NCI-H774 (cell line): ENCODE results near the gene RRM2.
"Not testable (repeated sequence)": the region's sequence is repeated elsewhere in the genome, so short reads cannot be mapped to it uniquely, and the experiment has no call there.

ENCODE experiments used
- DNase-seq: peaks from one replicate; lab custom pipeline; 2025; lab: John Stamatoyannopoulos, UW

The RRM2 gene

DNA sequence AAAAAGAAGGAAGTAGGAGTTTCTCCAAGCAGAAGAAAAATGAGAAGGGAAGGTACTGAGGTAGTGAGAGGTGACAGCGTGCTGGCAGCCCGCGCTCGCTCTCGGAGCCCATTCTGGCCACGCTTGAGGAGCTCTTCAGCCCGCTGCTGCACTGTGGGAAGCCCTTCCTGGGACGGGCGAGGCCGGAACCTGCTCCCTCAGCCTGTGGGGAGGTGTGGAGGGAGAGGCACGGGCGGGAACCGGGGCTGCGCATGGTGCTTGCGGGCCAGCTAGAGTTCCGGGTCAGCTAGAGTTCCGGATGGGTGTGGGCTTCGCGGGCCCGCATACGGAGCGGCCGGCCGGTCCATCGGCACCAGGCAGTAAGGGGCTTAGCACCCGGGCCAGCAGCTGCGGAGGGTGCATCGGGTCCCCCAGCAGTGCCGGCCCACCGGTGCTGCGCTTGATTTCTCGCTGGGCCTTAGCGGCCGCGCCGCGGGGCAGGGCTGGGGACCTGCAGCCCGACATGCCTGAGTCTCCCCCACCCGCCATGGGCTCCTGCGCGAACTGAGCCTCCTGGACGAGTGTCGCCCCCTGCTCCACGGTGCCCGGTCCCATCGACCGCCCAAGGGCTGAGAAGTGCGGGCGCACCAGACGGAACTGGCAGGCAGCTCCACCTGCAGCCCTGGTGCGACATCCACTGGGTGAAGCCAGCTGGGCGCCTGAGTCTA lies 31.2 kb upstream of the RRM2 start:
- no peak for DNase-seq

DNA sequence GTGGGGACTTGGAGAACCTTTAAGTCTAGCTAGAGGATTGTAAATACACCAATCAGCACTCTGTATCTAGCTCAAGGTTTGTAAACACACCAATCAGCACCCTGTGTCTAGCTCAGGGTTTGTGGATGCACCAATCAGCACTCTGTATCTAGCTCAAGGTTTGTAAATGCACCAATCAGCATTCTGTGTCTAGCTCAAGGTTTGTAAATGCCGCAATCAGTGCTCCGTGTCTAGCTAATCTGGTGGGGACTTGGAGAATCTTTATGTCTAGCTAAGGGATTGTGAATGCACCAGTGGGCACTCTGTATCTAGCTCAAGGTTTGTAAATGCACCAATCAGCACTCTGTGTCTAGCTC lies 30.7 kb upstream of the RRM2 start:
- not testable (repeated sequence) for DNase-seq

DNA sequence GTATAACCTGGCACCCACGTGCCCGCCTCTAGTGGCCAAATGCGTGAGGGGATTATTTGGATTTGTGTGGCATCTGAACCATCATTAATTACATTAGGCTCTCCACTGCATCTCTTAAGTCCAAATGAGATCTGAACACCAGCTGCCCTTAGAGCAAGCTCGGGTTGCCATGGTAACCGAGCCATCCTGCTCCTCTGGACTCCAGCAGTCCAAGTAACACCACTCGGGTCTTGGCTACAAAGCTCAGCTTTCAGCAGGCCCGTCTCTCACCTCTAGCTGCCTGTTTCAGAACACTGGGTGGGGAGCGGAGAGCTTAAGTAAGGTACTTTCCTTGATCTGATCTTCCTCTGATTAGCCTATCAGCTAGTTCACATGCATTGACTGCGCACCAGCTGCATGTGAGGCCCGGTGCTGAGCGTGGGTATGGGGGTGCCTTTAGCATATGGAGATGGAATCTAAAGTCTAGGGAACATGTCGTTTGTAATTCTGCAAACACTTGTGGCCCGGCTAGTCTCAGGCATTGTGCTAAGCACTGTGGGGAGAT lies 28.2 kb upstream of the RRM2 start:
- no peak for DNase-seq

GRCh38 chr2:10095175-10095574 lies 27.4 kb upstream of the RRM2 start:
- DNase-seq = no peak

DNA sequence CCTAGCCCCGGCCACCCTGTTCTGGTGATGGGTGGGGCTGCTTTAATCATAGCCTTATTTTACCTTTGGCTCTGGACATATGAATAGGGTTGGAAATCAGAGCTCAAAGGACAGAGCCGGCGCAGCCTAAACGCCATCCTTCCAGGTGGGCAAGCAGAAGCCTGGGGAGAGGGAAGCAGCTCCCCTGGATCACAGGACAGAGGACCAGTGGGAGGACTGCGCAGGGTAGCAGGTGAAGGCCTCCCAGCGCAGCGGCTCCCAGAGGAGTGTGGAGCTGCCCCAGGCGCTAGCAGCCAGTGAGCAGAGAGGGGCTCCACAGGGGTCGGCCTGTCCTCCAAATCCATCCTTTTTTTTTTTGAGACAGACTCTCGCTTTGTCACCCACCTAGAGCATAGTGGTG lies 25.9 kb upstream of the RRM2 start:
- DNase-seq = no peak

GRCh38 chr2:10097352-10098148 lies 25.0 kb upstream of the RRM2 start:
- peak; percentile 58 for DNase-seq

- DNase-seq = no peak
These were observed 21.0 kb upstream of the RRM2 start for GRCh38 chr2:10101491-10101890.

- no peak for DNase-seq
These were observed 19.4 kb upstream of the RRM2 start for GRCh38 chr2:10103179-10103578.

DNA sequence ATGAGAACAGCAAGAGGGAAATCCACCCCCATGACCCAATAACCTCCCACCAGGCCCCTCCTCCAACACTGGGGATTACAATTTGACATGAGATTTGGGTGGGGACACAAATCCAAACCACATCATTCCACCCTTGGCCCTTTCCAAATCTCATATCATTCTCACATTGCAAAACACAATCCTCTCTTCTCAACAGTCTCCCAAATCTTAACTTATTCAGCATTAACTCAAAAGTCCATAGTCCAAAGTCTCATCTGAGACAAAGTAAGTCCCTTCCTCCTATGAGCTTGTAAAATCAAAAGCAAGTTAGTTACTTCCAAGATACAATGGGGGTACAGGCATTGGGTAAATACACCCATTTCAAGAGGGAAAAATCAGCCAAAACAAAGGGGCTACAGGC lies 17.6 kb upstream of the RRM2 start:
- not testable (repeated sequence) for DNase-seq

GRCh38 chr2:10109311-10109710 lies 13.2 kb upstream of the RRM2 start:
- DNase-seq = no peak

DNA sequence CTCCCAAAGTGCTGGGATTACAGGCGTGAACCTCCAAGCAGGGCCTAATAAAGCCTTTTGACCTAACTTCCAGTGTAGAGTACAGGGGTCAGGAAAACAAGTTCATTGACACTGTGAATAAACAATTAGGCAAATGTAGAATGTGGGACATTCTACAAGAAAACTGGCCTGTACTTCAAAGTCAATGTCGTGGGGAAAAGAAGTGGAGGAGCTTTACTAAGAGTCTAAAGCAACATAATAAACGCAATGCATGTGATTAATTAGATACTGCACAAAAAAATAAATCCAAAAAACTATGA lies 3.6 kb upstream of the RRM2 start:
- no peak for DNase-seq

DNA sequence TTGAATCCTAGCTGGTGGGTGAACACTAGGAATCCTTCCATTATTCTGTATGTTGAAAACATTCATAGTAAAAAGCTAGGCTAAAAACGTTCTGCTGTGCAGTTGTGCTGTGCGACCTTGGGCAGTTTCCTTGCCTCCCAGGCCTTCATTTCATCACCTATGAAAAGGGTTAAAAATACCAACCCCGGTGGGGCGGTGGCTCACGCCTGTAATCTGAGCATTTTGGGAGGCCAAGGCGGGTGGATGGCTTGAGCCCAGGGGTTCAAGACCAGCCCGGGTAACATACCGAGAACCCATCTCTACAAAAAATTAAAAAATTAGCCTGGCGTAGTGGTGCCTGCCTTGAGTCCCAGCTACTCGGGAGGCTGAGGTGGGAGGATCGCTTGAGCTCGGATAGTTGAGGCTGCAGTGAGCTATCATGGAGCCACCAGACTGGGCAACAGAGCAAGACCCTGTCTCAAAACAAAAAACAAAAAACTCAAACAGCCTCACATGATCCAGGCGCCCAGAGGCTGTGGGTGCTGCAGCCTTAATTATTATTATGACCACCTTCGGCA lies 2.9 kb upstream of the RRM2 start:
- no peak for DNase-seq

DNA sequence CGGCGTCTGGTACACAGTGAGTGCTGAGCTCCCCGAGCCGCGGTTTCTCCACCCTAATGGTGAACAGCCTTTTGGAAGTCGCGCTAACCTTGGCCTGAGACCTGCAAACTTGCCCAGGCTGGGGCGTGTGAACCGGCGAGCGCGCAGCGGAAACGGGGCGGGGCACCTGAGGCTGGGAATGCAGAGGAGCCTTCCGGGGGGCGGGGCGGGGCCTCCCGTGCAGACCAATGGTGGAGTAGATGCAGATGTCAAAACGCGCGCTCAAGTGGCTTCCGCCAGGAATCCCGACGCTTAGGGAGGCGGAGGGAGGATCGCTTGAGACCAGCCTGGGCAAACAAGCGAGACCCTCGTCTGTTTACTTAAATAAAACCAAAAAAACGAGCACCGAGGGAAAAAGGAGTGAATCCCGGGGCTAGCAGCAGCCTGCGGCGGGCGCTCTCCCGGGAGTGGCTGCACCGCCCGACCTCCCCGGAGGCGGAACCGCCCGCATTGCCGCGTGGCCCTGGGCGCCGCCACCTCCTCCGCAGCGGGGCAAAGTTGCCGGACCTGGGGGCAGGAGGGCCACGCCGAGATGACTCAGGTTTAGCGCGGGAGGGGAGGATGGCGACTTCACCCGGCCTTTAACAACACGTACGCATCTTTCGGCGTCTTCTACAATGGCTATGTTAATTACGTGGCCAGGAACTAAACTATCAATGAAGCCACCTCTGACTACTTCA lies 2.2 kb upstream of the RRM2 start:
- peak; percentile 93 for DNase-seq

DNA sequence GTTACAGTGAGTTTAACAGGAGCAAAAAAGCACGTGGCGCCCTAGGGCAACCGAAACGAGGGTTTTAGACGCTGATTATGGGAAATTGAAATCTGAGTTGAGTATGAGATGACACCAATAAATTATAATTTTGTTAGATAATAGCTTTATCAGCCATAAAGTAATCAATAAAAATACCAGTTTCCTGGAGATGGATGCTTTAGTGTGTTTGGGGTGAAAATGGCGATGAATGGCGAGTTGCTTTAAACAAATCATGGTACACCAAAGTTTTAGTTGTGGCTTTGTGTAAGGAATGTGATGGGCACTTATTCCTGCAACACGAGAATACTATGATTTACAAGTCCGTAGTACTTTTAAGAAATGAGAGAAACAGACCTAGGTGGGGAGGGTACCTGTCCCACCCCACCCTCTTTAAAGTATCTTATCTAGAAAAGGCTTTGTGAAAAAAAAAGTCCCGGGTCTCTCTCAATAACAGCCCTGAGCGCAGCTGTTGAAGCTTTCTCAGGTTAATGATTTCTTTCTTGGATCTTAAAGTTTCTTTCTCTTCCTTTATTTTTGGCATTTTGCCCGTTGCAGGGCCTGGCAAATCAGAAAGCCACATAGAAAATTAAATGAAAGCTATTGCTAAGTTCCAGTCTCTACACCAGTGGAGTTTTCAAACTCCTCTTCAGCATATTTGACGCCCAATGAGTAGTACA lies 1.5 kb upstream of the RRM2 start:
- no peak for DNase-seq

GRCh38 chr2:10123281-10123680 lies 742 bp downstream of the RRM2 start:
- DNase-seq = no peak

DNA sequence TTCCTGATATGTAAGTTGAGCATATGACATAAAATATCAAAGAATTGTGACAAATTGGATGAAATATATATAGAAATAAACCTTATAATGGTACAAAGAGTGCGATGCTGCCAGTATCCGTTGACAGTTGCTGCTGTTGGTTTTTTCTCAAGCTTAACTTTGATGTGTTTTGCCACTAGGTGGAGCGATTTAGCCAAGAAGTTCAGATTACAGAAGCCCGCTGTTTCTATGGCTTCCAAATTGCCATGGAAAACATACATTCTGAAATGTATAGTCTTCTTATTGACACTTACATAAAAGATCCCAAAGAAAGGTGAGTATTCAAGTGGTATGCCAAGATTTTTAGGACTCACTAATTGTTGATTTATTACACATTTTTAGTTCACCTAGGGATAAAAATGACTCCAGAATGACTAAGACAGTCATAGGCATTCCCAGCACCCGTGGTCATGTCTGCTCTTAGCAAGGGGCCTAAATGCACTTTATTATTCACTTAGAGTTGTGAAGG lies 2.1 kb downstream of the RRM2 start:
- peak; percentile 62 for DNase-seq

- no peak for DNase-seq
These were observed 3.5 kb downstream of the RRM2 start for GRCh38 chr2:10125842-10126631.

- DNase-seq = no peak
These were observed 4.1 kb downstream of the RRM2 start for GRCh38 chr2:10126632-10127026.

- DNase-seq = no peak
These were observed 5.9 kb downstream of the RRM2 start for GRCh38 chr2:10128420-10128819.

- no peak for DNase-seq
These were observed 7.0 kb downstream of the RRM2 start for GRCh38 chr2:10129490-10129889.

GRCh38 chr2:10132043-10132575 lies 9.6 kb downstream of the RRM2 start:
- no peak for DNase-seq
